BLaER1 (cell line): ENCODE data around the gene DOCK8.
"Not testable (repeated sequence)": the region's sequence is repeated elsewhere in the genome, so short reads cannot be mapped to it uniquely, and the experiment has no call there.

ENCODE experiments used
- H3K27ac ChIP-seq: shearing (Covaris generic); formaldehyde crosslinking; 2 replicates; pipeline ENCODE4 v1.8.1; 2022
- H3K27me3 ChIP-seq: shearing (Covaris generic); formaldehyde crosslinking; 2 replicates; pipeline ENCODE4 v1.8.1; 2022
- H3K36me3 ChIP-seq: shearing (Covaris generic); formaldehyde crosslinking; 2 replicates; pipeline ENCODE4 v1.8.1; 2022
- H3K4me1 ChIP-seq: shearing (Covaris generic); formaldehyde crosslinking; 2 replicates; pipeline ENCODE4 v1.8.1; 2022
- H3K4me2 ChIP-seq: shearing (Covaris generic); formaldehyde crosslinking; 2 replicates; pipeline ENCODE4 v1.8.1; 2022
- H3K4me3 ChIP-seq: shearing (Covaris generic); formaldehyde crosslinking; 2 replicates; pipeline ENCODE4 v1.8.1; 2022
- H3K9ac ChIP-seq: shearing (Covaris generic); formaldehyde crosslinking; 2 replicates; pipeline ENCODE4 v1.8.1; 2022
- H3K9me3 ChIP-seq: shearing (Covaris generic); formaldehyde crosslinking; 2 replicates; pipeline ENCODE4 v1.8.1; 2022
- H4K20me1 ChIP-seq: shearing (Covaris generic); formaldehyde crosslinking; 2 replicates; pipeline ENCODE4 v1.8.1; 2022
- Cebpa-rat ChIP-seq: shearing (Covaris generic); IDR thresholded peaks from 2 replicates; pipeline ENCODE4 v1.8.1; 2022

The DOCK8 gene

GRCh38 chr9:214351-214647 is 366 bp upstream of the DOCK8 start:
- Histone ChIP-seq H3K4me3 (peak overlapping the region; percentile 82), H3K4me1 (peaks cover 7% of the 10 kb centered on the region), H3K9ac (peak overlapping the region; percentile 77), H3K27me3 (peaks cover 21% of the 10 kb centered on the region), H3K4me2 (peak overlapping the region; percentile 95), H3K9me3 (no peaks in the 10 kb centered on the region), H3K36me3 (no peaks in the 10 kb centered on the region), H4K20me1 (no peaks in the 10 kb centered on the region), H3K27ac (peak overlapping the region; percentile 61)
- TF ChIP-seq Cebpa-rat: no peak

GRCh38 chr9:215631-216155 is 1.0 kb downstream of the DOCK8 start:
- Histone ChIP-seq H3K36me3 (no peaks in the 10 kb centered on the region), H3K9ac (peak overlapping the region; percentile 77; the same call in 1 of the 2 replicates), H3K4me1 (peaks cover 7% of the 10 kb centered on the region), H3K27ac (no peak overlapping the region), H3K9me3 (no peaks in the 10 kb centered on the region), H4K20me1 (no peaks in the 10 kb centered on the region), H3K4me3 (peak overlapping the region; percentile 82), H3K27me3 (peaks cover 21% of the 10 kb centered on the region), H3K4me2 (peak overlapping the region; percentile 95)
- TF ChIP-seq Cebpa-rat: no peak

GRCh38 chr9:216866-217265 is 2.2 kb downstream of the DOCK8 start:
- Histone ChIP-seq H3K9ac (no peak overlapping the region), H3K27ac (no peak overlapping the region), H3K27me3 (peaks cover 21% of the 10 kb centered on the region), H3K4me3 (no peak overlapping the region), H4K20me1 (no peaks in the 10 kb centered on the region), H3K4me1 (peaks cover 7% of the 10 kb centered on the region), H3K36me3 (no peaks in the 10 kb centered on the region), H3K9me3 (no peaks in the 10 kb centered on the region), H3K4me2 (no peak overlapping the region)
- no peak for TF ChIP-seq Cebpa-rat

GRCh38 chr9:217950-218349 is 3.3 kb downstream of the DOCK8 start:
- Histone ChIP-seq H3K4me3 (no peak overlapping the region), H3K4me1 (peaks cover 10% of the 10 kb centered on the region), H4K20me1 (no peaks in the 10 kb centered on the region), H3K9me3 (no peaks in the 10 kb centered on the region), H3K36me3 (no peaks in the 10 kb centered on the region), H3K9ac (no peak overlapping the region), H3K4me2 (no peak overlapping the region), H3K27ac (no peak overlapping the region), H3K27me3 (peaks cover 21% of the 10 kb centered on the region)
- no peak for TF ChIP-seq Cebpa-rat

- H3K36me3 ChIP-seq: not testable (repeated sequence)
Observed at GRCh38 chr9:219036-219435, 4.4 kb downstream of the DOCK8 start.

GRCh38 chr9:219670-220365 is 5.2 kb downstream of the DOCK8 start:
- Histone ChIP-seq H3K36me3 (no peaks in the 10 kb centered on the region), H4K20me1 (no peaks in the 10 kb centered on the region), H3K9ac (no peak overlapping the region), H3K4me1 (peaks cover 21% of the 10 kb centered on the region), H3K9me3 (no peaks in the 10 kb centered on the region), H3K27ac (no peak overlapping the region), H3K4me2 (no peak overlapping the region), H3K27me3 (peaks cover 14% of the 10 kb centered on the region), H3K4me3 (no peak overlapping the region)
- no peak for TF ChIP-seq Cebpa-rat

More at GRCh38 chr9:219036-219435, 4.4 kb downstream of the DOCK8 start:
- H3K4me2 ChIP-seq, H3K27ac ChIP-seq, H3K9me3 ChIP-seq, H3K9ac ChIP-seq, H4K20me1 ChIP-seq, H3K4me3 ChIP-seq: not testable (repeated sequence)
- Histone ChIP-seq H3K27me3 (peaks cover 21% of the 10 kb centered on the region), H3K4me1 (peaks cover 13% of the 10 kb centered on the region)

- H3K4me2 ChIP-seq: no peak overlapping the region
- no peak overlapping the region for H3K9ac ChIP-seq
- no peaks in the 10 kb centered on the region for H4K20me1 ChIP-seq
- H3K4me1 ChIP-seq: peaks cover 15% of the 10 kb centered on the region
- TF ChIP-seq Cebpa-rat: no peak
- no peak overlapping the region for H3K4me3 ChIP-seq
- H3K27ac ChIP-seq: no peak overlapping the region
- no peaks in the 10 kb centered on the region for H3K27me3 ChIP-seq
- H3K9me3 ChIP-seq: no peaks in the 10 kb centered on the region
- no peaks in the 10 kb centered on the region for H3K36me3 ChIP-seq
Observed at GRCh38 chr9:221989-222776, 7.5 kb downstream of the DOCK8 start.

GRCh38 chr9:223152-223551 is 8.5 kb downstream of the DOCK8 start:
- TF ChIP-seq Cebpa-rat: no peak
- Histone ChIP-seq H3K27ac (no peak overlapping the region), H3K9ac (no peak overlapping the region), H3K36me3 (no peaks in the 10 kb centered on the region), H3K4me1 (peaks cover 15% of the 10 kb centered on the region), H4K20me1 (no peaks in the 10 kb centered on the region), H3K9me3 (no peaks in the 10 kb centered on the region), H3K27me3 (no peaks in the 10 kb centered on the region), H3K4me3 (no peak overlapping the region), H3K4me2 (no peak overlapping the region)

GRCh38 chr9:224026-224425 is 9.4 kb downstream of the DOCK8 start:
- Histone ChIP-seq H3K4me2 (peak overlapping the region; percentile 33; the same call in 1 of the 2 replicates), H3K4me1 (peaks cover 15% of the 10 kb centered on the region), H3K9ac (no peak overlapping the region), H3K9me3 (no peaks in the 10 kb centered on the region; the same call in 1 of the 2 replicates), H3K4me3 (no peak overlapping the region), H3K27ac (no peak overlapping the region), H3K36me3 (no peaks in the 10 kb centered on the region), H4K20me1 (no peaks in the 10 kb centered on the region), H3K27me3 (no peaks in the 10 kb centered on the region)
- TF ChIP-seq Cebpa-rat: no peak
